Measurements from ENCODE around the gene SLC24A4. TPM values are rescaled to one million over a fixed set of nuclear protein-coding genes. Genes with fewer than 3 reads are reported as not detected.

The SLC24A4 gene
- total and polyA plus RNA-seq, 12 donors, result 0.08 to 0.74 (median 0.24) TPM

DNA sequence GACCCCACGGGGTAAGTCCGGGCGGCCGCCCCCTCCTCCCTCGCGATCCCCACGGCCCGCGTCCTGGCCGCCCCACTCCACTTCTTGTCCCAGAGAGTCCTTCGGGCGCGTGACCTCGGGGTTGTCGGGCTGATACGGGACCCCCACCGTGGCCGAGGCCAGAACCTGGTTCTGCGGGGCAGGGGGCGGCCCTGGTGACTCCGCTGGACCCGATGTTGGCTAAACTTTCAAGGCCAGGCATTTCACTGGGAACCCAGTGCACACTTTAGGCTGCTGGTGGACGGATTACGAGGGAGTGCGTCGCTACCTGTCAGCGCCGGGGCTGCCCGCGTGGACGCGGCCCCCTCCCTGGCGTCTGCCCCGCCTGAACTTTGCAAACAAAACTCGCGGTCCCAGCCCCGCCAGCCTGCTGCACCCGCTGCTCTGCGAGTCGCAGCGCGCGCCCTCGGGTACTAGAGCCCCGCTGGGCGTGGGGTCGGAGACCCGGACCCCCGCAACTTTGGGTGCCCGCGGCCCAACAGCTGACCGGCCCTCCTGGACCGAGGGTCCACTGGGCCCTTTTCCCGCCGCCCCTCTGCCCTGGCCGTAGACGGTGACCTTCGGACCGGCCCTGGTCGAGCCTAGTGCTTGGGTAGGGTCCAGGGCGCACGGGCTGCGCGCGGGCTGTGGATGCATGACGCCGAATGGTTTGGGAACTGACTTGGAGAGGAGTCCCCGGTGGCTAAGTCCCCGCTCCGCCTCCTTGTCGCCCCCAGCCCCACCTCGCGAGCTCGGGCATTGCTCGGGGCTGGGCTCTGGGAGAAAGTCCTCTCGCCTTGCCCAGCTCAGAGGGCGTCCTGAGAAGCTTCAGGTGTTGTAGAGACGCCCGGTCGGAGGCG lies 191.2 kb downstream of the SLC24A4 start:
- peaks cover 0 to 72% (median 43%) of the 10 kb centered on the region in 9 donors for H3K4me1 ChIP-seq
- H3K9me3 ChIP-seq, result no peaks in the 10 kb centered on the region
- H3K4me3 ChIP-seq, result peak overlapping the region; percentile 54 to 97 (median 80)
- H3K27ac ChIP-seq, result peak overlapping the region; percentile 64 to 98 (median 93)
- TF ChIP-seq, protein P1, sequence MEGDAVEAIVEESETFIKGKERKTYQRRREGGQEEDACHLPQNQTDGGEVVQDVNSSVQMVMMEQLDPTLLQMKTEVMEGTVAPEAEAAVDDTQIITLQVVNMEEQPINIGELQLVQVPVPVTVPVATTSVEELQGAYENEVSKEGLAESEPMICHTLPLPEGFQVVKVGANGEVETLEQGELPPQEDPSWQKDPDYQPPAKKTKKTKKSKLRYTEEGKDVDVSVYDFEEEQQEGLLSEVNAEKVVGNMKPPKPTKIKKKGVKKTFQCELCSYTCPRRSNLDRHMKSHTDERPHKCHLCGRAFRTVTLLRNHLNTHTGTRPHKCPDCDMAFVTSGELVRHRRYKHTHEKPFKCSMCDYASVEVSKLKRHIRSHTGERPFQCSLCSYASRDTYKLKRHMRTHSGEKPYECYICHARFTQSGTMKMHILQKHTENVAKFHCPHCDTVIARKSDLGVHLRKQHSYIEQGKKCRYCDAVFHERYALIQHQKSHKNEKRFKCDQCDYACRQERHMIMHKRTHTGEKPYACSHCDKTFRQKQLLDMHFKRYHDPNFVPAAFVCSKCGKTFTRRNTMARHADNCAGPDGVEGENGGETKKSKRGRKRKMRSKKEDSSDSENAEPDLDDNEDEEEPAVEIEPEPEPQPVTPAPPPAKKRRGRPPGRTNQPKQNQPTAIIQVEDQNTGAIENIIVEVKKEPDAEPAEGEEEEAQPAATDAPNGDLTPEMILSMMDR (IDR thresholded peaks at IDR 0.05), result no peak
- DNase-seq (no peak), ATAC-seq (peak; percentile 28 to 61 (median 42))
- H3K36me3 ChIP-seq, result no peaks in the 10 kb centered on the region
- 3 to 4% methylated on average over 77 to 81 of the region's 81 CpGs for WGBS, 2 donors
- intact Hi-C loops (cut with DNase I), result loop anchor here in 4 of 10 donors (2.0 to 5.0 kb wide), 3 partner anchors 27 to 57 kb away; no protein-coding TSS in a partner anchor
- peaks cover 0 to 4% (median 0%) of the 10 kb centered on the region in 7 donors for H3K27me3 ChIP-seq

DNA sequence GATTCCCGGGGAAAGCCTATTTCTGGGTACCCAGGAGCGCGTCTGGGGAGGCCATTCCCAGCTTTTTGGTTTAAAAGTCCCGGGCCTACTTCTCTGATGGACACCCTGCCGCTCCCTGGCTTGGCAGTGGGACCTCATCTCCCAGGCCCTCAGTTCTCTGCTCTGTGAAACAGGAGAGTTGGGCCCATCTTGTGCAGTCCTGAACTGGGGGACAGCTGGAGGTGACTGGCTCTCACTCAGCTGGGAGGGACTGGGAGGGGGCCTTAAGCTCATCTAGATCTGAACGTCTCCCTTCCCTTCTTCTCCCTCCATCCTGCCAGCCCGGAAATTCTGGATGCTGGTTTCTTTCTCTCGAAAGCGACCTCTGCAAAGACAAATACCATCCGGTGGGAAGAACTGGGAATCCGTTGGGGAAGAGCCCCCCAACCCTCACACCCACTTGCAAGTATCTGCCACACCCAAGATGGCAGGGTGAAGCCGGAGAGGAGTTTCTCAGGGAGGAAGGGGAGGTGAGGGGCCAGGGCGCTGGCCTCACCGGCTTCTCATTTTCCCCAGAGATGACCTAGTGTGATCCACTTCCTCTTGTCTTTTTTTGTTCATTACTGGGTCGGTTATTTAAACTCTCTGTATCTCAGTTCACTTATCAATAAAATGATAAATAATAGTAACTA lies 192.0 kb downstream of the SLC24A4 start:
- ATAC-seq, result peak in 2 of 8 donors; percentile 2 to 11
- TF ChIP-seq, protein P1 (IDR thresholded peaks at IDR 0.05), result no peak

GRCh38 chr14:92515546-92516343 lies 192.8 kb downstream of the SLC24A4 start:
- TF ChIP-seq, protein P1 (IDR thresholded peaks at IDR 0.05), result no peak

More for the DNA sequence above, 192.0 kb downstream of the SLC24A4 start:
- Histone ChIP-seq H3K4me3 (peak overlapping the region; percentile 54 to 97 (median 80)), H3K4me1 (peaks cover 0 to 80% (median 47%) of the 10 kb centered on the region in 9 donors), H3K27me3 (peaks cover 0 to 4% (median 0%) of the 10 kb centered on the region in 7 donors), H3K36me3 (no peaks in the 10 kb centered on the region), H3K27ac (peak overlapping the region; percentile 64 to 98 (median 93)), H3K9me3 (no peaks in the 10 kb centered on the region)
- WGBS, 2 donors, result 38 to 49% methylated on average over 15 of the region's 15 CpGs
- intact Hi-C loops (cut with DNase I), result loop anchor here in 3 of 10 donors (5.0 kb wide), 2 partner anchors 53 to 58 kb away; no protein-coding TSS in a partner anchor
- no peak for DNase-seq

More at GRCh38 chr14:92515546-92516343, 192.8 kb downstream of the SLC24A4 start:
- Histone ChIP-seq H3K4me1 (peaks cover 0 to 82% (median 47%) of the 10 kb centered on the region in 9 donors), H3K4me3 (peak overlapping the region in 7 of 10 donors; percentile 73 to 97 (median 91)), H3K36me3 (no peaks in the 10 kb centered on the region), H3K9me3 (no peaks in the 10 kb centered on the region), H3K27me3 (peaks cover 0 to 4% (median 0%) of the 10 kb centered on the region in 7 donors), H3K27ac (peak overlapping the region in 4 of 10 donors; percentile 28 to 98 (median 94))
- DNase-seq (no peak), ATAC-seq (no peak)
- intact Hi-C loops (cut with DNase I), result loop anchor here in 1 of 10 donors (2.0 kb wide), 1 partner anchor 55 kb away; no protein-coding TSS in a partner anchor
- 87 to 89% methylated on average over 5 of the region's 5 CpGs for WGBS, 2 donors

Data from heart right ventricle (tissue), 16 donors.